Measurements from ENCODE around the gene ZNF641.

DNA sequence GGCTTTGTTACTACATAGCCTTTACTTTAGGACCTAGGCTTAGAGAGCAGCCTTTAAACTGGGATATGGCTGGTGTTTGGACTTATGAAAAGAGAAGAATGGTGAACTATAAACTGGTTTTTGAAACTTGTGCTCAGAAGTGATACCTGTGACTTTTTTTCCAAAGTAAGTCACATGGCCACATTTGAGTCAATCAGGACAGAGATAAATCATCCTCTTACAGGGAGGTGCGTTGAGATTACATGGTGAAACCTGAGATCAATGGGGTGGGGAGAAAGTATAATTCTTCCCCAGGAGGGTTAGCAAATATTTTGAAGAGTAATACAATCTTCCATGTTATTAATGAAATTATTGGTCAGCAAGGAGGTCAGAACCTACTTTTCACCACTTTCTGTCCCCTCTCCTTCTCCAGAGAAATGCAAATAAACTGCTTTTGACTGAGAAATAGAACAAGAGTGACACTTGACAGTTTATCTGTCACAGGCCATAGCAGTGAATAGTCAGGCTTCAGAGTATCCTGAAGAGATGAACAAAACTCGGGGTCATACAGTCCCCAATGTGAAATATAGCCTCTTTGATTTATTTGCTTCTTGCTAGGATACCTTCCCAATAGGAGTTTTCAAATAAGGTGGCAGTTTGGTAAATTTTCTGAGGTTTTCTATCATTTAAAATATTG lies 11.1 kb upstream of the ZNF641 start:
- TF ChIP-seq CTCF (IDR thresholded peaks at IDR 0.05; ENCODE audit: low read depth, low read length, missing input control) (no peak), MAX (IDR thresholded peaks at IDR 0.05) (no peak), RAD21 (IDR thresholded peaks at IDR 0.05) (no peak), FOXA1 (IDR thresholded peaks at IDR 0.05) (no peak), YY1 (IDR thresholded peaks at IDR 0.05) (no peak), RXRA (IDR thresholded peaks at IDR 0.05) (no peak), SP1 (IDR thresholded peaks at IDR 0.05) (no peak)

All from liver (tissue), 3 donors.